ENCODE data around the gene PRKCZ.

- TF ChIP-seq IRF3 (IDR thresholded peaks at IDR 0.05; ENCODE audit: low read depth, low read length) (no peak), CTCF (IDR thresholded peaks at IDR 0.05) (no peak), RFX5 (IDR thresholded peaks at IDR 0.05; ENCODE audit: low read length) (no peak), TEAD4 (IDR thresholded peaks at IDR 0.05; ENCODE audit: borderline replicate concordance, insufficient read depth) (no peak), YY1 (IDR thresholded peaks at IDR 0.05; ENCODE audit: low read depth) (no peak), RXRA (IDR thresholded peaks at IDR 0.05; ENCODE audit: borderline replicate concordance, low read depth) (no peak), NRF1 (IDR thresholded peaks at IDR 0.05; ENCODE audit: low read depth, low read length) (no peak), ELF1 (IDR thresholded peaks at IDR 0.05) (no peak), POLR2AphosphoS5 (IDR thresholded peaks at IDR 0.05; ENCODE audit: low read depth, low read length) (no peak), SMC3 (IDR thresholded peaks at IDR 0.05; ENCODE audit: low read depth, low read length) (no peak), FOXJ3 (CRISPR knock-in tag; IDR thresholded peaks at IDR 0.05) (no peak), MEF2A (IDR thresholded peaks at IDR 0.05; ENCODE audit: borderline replicate concordance, low read depth) (no peak), ZBTB33 (IDR thresholded peaks at IDR 0.05; ENCODE audit: borderline replicate concordance, low read depth) (no peak)
Measured at GRCh38 chr1:2224631-2225428, 174.6 kb downstream of the PRKCZ start.

All from SK-N-SH (cell line).